HTR-8/SVneo (cell line): ENCODE data around the gene HID1.
"Not testable (repeated sequence)": the region's sequence is repeated elsewhere in the genome, so short reads cannot be mapped to it uniquely, and the experiment has no call there.

Experiments used
- DNase-seq: peaks from one replicate; pipeline ENCODE4 v3.0.0; 2011; ENCODE audit warnings: low spot score, mixed read lengths; ENCODE audit not compliant: insufficient read length
- FAIRE-seq: peaks from 2 replicates; lab custom pipeline; 2011; peaks lifted over from hg19 to GRCh38; lab: Jason Lieb, UNC

The HID1 gene

DNA sequence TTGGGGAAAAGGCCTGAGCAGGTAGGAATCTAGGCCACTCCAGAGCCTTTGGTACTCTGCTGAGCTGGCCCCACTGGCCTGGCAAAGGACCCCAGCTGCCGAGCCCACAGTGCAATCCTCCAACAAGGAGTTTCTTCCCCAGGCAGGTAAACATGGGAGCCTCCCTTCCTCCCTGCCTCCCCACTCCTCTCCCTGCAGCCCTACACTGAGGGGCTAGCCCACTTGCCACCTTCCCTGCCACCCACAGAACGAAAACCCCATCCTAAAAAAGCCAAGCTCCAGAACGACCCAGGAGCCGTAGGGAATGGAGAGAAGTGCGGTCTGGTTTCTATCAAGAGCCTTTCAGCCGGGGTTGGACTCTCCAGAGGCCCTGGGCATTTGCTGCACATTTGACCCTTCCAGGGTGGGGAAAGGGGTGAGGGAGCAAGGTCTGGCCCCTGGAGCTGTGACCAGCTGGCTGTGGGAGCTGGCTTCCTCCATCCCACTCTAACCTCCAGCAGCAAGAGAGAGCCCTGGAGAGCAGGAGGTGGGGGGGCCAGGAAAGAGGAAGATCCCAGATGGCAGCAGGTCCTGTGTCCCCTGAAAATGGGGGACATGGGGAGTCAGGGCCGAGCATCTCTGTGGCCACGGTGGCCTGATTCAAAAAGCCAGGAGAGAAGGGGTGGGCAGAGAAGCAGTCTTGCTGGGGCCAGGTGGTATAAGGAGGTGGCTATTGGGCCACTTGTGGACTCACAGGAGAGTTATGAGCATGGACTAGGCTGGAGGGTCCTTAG is 1.3 kb downstream of the HID1 start:
- peak; percentile 59 for FAIRE-seq

DNA sequence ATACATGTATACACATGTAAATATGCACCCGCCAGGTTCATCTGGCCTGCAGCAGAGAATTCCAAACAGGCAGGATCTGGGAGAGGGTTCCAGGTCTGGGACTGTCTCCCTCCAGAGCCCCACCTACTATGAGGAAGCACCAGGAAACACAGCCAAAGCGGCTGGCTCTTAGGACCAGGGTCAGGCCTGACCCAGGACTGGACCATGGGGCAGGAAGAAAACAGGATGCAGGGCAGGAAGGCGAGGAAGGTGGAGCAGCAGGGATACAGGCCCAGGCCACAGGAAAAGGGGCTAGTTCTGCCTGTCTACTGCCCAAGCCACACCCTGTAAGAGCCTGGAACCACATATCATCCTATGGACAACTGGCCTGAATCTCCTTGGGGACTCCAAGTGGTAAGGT is 2.2 kb downstream of the HID1 start:
- no peak for FAIRE-seq
- DNase-seq: no peak

More for the DNA sequence above, 1.3 kb downstream of the HID1 start:
- no peak for DNase-seq

DNA sequence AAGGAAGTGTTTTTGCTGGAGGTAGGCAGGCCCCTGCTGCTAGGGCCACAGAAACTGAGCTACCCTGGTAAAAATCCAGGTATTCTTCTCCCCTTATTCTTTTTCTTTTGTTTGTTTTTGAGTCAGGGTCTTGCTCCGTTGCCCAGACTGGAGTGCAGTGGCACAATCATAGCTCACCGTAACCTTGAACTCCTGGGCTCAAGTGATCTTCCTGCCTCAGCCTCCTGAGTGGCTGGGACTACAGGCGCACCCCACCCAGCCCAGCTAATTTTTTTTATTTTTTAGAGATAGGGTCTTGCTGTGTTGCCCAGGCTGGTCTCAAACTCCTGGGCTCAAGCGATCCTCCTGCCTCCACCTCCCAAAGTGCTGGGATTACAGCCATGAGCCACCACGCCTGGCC is 3.1 kb downstream of the HID1 start:
- not testable (repeated sequence) for FAIRE-seq, DNase-seq

- no peak for DNase-seq
- peak; percentile 38 for FAIRE-seq
These were observed 4.2 kb downstream of the HID1 start for GRCh38 chr17:74968361-74968780.

- DNase-seq (no peak), FAIRE-seq (peak; percentile 57)
These were observed 7.5 kb downstream of the HID1 start for GRCh38 chr17:74964988-74965622.

DNA sequence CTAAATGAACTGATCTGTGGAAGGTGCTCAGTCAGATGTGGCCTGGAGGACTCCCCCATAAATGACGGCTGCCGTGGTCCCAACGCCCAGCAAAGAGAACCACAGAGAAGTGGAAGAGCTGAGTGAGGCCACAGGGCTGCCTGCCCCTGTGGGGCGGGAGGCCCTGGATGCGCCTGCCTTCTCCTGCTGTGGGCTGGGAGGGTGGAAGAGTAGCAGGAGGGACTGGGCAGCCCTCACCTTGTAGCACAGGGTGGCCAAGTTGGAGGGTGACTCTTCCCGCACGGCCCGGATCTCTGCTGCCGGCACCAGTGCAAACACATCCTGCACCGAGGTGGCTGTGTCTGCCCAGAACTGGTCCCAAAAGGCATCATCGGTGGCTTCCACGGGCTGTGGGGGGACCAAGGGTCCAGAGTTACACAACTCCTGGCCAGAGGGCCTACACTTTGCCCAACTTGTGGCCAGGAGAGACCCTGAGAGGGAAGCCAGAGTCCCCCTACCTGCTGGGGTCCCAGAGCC is 8.3 kb downstream of the HID1 start:
- no peak for FAIRE-seq
- no peak for DNase-seq

DNA sequence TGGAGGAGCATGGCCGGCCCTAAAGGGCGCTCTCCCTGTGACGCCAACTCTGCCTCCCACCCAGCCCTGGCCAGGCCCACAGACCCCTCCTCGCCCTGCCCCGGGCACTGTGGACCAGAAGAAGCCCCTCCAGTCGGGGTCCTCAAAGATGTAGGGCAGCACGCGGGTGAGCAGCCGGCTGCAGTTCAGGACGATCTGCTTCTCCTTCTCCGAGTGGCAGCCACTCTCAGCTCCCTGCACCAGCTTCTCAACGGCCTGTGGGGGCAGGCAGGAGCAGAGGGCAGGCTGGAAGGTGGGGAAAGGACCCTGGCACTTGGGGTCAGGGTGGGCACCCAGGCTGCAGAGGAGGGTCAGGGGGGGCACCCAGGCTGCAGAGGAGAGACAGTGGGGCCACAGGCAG is 8.9 kb downstream of the HID1 start:
- FAIRE-seq (no peak), DNase-seq (no peak)

DNA sequence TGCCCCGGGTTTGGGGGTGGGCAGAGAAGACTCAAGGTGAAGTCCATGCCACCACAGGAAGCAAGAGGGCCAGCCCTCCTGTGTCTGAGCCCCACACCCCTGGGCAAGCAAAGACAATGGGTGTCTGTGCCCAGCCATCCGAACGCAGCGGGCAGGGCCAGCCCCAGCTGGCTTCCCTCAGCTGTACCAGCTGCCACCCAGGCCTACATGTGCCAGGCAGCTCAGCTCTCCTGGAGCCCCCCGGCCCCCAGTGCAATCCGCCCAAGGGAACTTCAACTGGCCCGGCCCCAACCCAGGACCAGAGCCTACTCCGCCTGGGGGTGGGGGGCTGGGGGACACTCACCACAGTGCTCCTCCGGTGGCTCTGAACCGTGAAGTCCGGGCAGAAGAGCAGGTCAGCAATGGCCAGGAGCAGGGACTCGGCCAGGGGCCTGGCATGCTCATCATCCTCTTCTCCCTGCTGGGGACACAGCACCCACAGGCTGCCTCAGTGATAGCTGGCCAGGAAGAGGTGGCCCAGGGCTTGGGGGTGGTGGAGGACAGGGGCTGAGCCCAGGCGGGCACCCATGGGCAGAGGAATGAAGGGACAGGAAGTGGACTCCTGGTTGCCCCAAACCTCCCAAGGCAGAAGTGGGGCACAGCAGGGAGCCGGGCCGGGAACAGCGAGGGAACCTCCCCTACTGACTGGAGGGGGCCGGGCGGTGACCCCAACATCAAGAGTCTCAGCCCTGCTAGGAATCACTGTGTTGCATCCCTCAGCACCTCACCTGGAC is 9.8 kb downstream of the HID1 start:
- FAIRE-seq (no peak), DNase-seq (no peak)

- peak; percentile 98 for DNase-seq
- peak; percentile 78 for FAIRE-seq
These were observed 10.8 kb downstream of the HID1 start for GRCh38 chr17:74961657-74962350.

DNA sequence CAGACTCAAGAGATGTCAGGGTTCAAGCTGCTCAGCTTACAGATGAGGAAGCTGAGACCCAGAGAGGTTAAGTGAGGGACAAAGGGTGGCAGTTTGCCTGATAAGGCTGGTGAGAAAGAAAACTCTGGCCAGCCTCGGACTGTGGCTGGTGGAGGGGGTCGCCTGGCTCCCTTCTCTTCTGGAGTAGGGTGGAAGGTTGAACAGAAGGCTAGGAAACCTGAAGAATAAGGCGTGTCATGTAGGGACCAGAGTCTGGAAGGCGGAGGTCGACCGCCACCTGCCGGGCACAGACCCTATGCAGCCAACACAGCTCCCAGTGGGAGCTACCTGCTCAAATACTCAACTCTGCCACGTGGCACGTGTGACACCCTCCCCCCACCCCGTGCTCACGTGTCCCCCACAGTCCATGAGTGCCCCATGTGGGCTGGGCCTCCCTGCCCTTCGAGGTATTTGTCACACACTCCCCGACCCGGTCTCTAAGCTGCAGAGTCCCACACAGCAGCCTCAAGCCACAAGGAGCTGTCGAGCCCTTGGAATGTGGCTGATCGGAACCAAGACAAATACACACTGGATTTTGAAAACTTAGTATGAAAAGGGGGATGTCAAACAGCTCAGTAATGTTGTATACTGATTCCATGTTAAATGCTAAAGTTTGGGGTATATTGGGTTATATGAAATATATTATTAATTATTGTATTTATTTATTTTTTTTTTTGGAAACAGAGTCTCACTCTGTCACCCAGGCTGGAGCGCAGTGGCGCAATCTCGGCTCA is 11.8 kb downstream of the HID1 start:
- peak; percentile 67 for DNase-seq
- FAIRE-seq: peak; percentile 93

- no peak for DNase-seq
- FAIRE-seq: no peak
These were observed 12.6 kb downstream of the HID1 start for GRCh38 chr17:74959826-74960515.

DNA sequence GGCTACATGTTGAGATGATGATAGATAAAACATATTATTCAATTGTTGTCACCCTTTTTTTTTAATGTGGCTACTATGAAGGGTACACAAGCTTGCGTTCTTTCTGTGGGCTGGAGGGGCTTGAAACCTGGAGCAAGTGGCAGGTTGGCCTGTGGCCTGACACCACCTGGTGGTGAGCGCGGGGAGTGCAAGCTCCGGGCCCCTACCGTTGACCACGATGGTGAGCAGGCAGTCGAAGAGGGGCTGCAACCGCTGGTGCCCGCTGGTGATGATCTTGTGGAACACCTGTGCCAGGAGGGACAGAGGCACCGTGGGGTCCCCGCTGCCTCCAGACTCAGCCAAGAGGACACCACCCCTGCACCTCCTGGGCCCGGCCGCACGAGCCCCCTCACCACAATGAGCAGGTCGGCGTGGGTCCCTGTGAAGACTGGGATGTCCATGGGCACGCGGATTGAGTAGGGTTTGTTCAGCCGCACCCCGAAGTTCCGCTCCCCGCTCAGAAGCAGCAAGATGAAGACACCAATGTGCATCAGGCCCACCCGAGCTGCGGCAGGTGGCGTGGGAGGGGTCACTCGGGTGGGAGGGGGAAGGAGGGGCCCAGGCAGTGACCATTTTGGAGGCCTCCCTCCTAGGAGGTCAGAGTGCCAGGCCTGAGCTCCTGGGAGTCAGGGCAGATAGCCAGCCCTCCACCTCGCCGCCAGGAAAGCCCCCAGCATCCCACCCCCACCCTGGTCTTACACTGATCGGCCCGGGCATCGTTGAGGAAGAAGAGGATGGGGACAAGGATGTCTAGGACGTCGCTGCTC is 14.4 kb downstream of the HID1 start:
- peak; percentile 92 for DNase-seq
- peak; percentile 85 for FAIRE-seq

GRCh38 chr17:74956093-74956492 is 16.5 kb downstream of the HID1 start:
- FAIRE-seq: no peak

GRCh38 chr17:74954665-74955421 is 17.7 kb downstream of the HID1 start:
- FAIRE-seq (no peak), DNase-seq (no peak)

More at GRCh38 chr17:74956093-74956492, 16.5 kb downstream of the HID1 start:
- DNase-seq: no peak

DNA sequence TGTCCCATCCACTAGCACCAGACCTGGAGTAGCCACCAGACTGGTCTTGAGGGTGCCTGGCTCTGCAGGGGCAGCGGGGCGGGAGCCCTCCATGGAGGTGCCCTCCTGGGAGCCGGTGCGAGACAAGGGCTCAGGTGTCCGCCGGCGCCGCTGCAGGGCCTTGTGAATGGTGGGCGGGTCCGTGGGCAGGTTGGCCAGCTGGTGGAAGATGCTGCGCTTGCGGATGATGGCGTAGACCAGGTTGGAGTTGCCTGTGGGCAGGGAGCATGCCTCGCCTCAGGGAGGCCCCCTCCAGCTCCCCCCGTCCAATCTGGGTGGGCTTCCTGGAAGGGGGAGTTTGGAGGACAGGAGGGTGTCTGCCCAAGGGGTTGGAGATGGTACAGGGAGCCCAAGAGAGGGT is 18.4 kb downstream of the HID1 start:
- DNase-seq: no peak
- no peak for FAIRE-seq

- no peak for FAIRE-seq
- no peak for DNase-seq
These were observed 19.3 kb downstream of the HID1 start for GRCh38 chr17:74953134-74953687.
